Activated CD8-positive, alpha-beta T cell treated with anti-CD3 and anti-CD28 coated beads for 36 hours (primary cell): ENCODE data around the gene NF1. TPM values are rescaled to one million over a fixed set of nuclear protein-coding genes. Genes with fewer than 3 reads are reported as not detected.

Experiments used
- ATAC-seq: fragments of 200-7000 bp; cut with Tn5 transposase; one replicate; pipeline ENCODE4 v1.10.0; 2021; ENCODE audit warnings: mild to moderate bottlenecking, moderate library complexity
- CTCF ChIA-PET: fragments of 350-600 bp; sonication (Branson Sonifier 250); formaldehyde crosslinking; loops from one replicate; lab custom pipeline; 2021; ENCODE audit warnings: antibody characterized with exemption; lab: Charles Lee
- POLR2A ChIA-PET: fragments of 350-600 bp; sonication (Branson Sonifier 250); formaldehyde crosslinking; loops from one replicate; lab custom pipeline; 2021; ENCODE audit warnings: antibody characterized with exemption; lab: Charles Lee
- DNase-seq: peaks from one replicate; pipeline ENCODE4 v3.0.0-alpha.2; 2020
- H3K27ac Mint-ChIP-seq: one replicate; pipeline ENCODE4 v1.8.0; 2021; ENCODE audit warnings: mild to moderate bottlenecking, mixed read lengths
- H3K27me3 Mint-ChIP-seq: one replicate; pipeline ENCODE4 v1.8.0; 2021; ENCODE audit warnings: mixed read lengths
- H3K36me3 Mint-ChIP-seq: one replicate; pipeline ENCODE4 v1.8.0; 2021; ENCODE audit warnings: low read depth, mixed read lengths
- H3K4me1 Mint-ChIP-seq: one replicate; pipeline ENCODE4 v1.8.0; 2021; ENCODE audit warnings: low read depth, mixed read lengths
- H3K4me3 Mint-ChIP-seq: one replicate; pipeline ENCODE4 v1.8.0; 2021; ENCODE audit warnings: mild to moderate bottlenecking, moderate library complexity, mixed read lengths
- H3K9me3 Mint-ChIP-seq: one replicate; pipeline ENCODE4 v1.8.0; 2021; ENCODE audit warnings: mixed read lengths
- intact Hi-C: fragments of 100-400 bp; cut with micrococcal nuclease; formaldehyde crosslinking; loops from one replicate; pipeline ENCODE4 v1.10.0; 2022
- total RNA-seq, 2 experiments: library from RNA; stranded (reverse); gene quantifications; one replicate each; pipeline ENCODE4 v1.2.3, GENCODE V29; 2021
- TF ChIP-seq, protein P1 (sequence below): fragments of 200-600 bp; IDR thresholded peaks from one replicate; pipeline ENCODE4 v1.8.0; 2022; ENCODE audit warnings: antibody characterized with exemption, mild to moderate bottlenecking

Gene NF1
- total RNA-seq, 2 experiments from 2014 or later = 19.4 to 20.1 TPM

DNA sequence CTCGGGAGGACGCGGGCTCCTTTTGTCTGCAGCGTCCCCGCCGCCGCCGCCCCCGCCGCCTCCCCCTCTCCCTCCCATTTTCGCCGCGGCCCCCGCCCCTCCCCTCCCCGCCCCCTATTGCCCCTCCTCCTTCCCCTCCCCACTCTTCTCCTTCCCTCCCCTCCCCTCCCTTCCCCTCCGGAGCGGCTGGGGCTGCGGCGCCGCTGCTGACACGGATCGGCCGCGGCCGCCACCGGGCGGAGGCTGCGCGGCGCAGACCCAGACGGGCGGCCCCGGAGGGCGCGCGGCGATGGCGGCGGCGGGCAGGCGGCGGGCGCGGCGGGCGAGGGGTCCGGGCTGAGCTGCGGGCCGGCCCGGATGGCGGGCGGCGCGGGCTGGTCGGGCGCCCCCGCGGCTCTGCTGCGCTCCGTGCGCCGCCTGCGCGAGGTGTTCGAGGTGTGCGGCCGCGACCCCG, 296.7 kb downstream of the NF1 start, which contains the start of gene RAB11FIP4:
Gene RAB11FIP4 (plus strand): TSS at position 180 of the 454 bp plus-strand sequence. CDS start 178 bp downstream, at position 358.
- no peak within 1 kb of the TSS for H3K27ac Mint-ChIP-seq
- intact Hi-C loops = loop anchor here (5.0 kb wide), 1 partner anchor 136 kb away; no protein-coding TSS in a partner anchor
- TF ChIP-seq, protein P1, sequence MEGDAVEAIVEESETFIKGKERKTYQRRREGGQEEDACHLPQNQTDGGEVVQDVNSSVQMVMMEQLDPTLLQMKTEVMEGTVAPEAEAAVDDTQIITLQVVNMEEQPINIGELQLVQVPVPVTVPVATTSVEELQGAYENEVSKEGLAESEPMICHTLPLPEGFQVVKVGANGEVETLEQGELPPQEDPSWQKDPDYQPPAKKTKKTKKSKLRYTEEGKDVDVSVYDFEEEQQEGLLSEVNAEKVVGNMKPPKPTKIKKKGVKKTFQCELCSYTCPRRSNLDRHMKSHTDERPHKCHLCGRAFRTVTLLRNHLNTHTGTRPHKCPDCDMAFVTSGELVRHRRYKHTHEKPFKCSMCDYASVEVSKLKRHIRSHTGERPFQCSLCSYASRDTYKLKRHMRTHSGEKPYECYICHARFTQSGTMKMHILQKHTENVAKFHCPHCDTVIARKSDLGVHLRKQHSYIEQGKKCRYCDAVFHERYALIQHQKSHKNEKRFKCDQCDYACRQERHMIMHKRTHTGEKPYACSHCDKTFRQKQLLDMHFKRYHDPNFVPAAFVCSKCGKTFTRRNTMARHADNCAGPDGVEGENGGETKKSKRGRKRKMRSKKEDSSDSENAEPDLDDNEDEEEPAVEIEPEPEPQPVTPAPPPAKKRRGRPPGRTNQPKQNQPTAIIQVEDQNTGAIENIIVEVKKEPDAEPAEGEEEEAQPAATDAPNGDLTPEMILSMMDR = no peak
- peaks cover 50% of the 10 kb centered on the region for H3K27me3 Mint-ChIP-seq
- ChIA-PET POLR2A (no interaction called here), CTCF (interaction anchor here (0.8 to 4.9 kb wide), 3 partner anchors 29 to 133 kb away, joined by 3 to 41 read pairs (median 3); no protein-coding TSS in a partner anchor)
- no peak for DNase-seq
- peak; percentile 35 for ATAC-seq
- no peaks in the 10 kb centered on the region for H3K9me3 Mint-ChIP-seq
- H3K36me3 Mint-ChIP-seq = no peaks in the 10 kb centered on the region
- H3K4me1 Mint-ChIP-seq = peaks cover 5% of the 10 kb centered on the region
- H3K4me3 Mint-ChIP-seq = peak within 1 kb of the TSS; percentile 63

- peak overlapping the region; percentile 63 for H3K4me3 Mint-ChIP-seq
- TF ChIP-seq, protein P1 = no peak
- CTCF ChIA-PET = interaction anchor here (0.8 to 4.9 kb wide), 4 partner anchors 30 to 132 kb away, joined by 3 to 41 read pairs (median 3); no protein-coding TSS in a partner anchor
- ATAC-seq (no peak), DNase-seq (no peak)
- peaks cover 50% of the 10 kb centered on the region for H3K27me3 Mint-ChIP-seq
- H3K36me3 Mint-ChIP-seq = no peaks in the 10 kb centered on the region
- POLR2A ChIA-PET = no interaction called here
- no peaks in the 10 kb centered on the region for H3K9me3 Mint-ChIP-seq
- H3K4me1 Mint-ChIP-seq = peaks cover 5% of the 10 kb centered on the region
- H3K27ac Mint-ChIP-seq = no peak overlapping the region
- intact Hi-C loops = loop anchor here (5.0 kb wide), 1 partner anchor 135 kb away; no protein-coding TSS in a partner anchor
These were observed 297.5 kb downstream of the NF1 start for GRCh38 chr17:31392002-31392855.

- Mint-ChIP-seq H3K4me1 (peaks cover 5% of the 10 kb centered on the region), H3K4me3 (peak overlapping the region; percentile 63), H3K27ac (no peak overlapping the region), H3K9me3 (no peaks in the 10 kb centered on the region), H3K27me3 (peaks cover 52% of the 10 kb centered on the region), H3K36me3 (no peaks in the 10 kb centered on the region)
- TF ChIP-seq, protein P1 = no peak
- DNase-seq = no peak
- intact Hi-C loops = loop anchor here (5.0 kb wide), 1 partner anchor 134 kb away; no protein-coding TSS in a partner anchor
- POLR2A ChIA-PET = interaction anchor here (1.4 kb wide), 1 partner anchor 33 kb away, joined by 3 read pairs; no protein-coding TSS in a partner anchor
- ATAC-seq = no peak
- CTCF ChIA-PET = interaction anchor here (0.8 to 1.4 kb wide), 3 partner anchors 42 to 154 kb away, joined by 3 read pairs; no protein-coding TSS in a partner anchor
These were observed 298.3 kb downstream of the NF1 start for GRCh38 chr17:31392856-31393748.

- DNase-seq (no peak), ATAC-seq (no peak)
- POLR2A ChIA-PET = interaction anchor here (1.4 kb wide), 1 partner anchor 32 kb away, joined by 3 read pairs; no protein-coding TSS in a partner anchor
- Mint-ChIP-seq H3K4me3 (no peak overlapping the region), H3K27ac (no peak overlapping the region), H3K9me3 (no peaks in the 10 kb centered on the region), H3K4me1 (peaks cover 5% of the 10 kb centered on the region), H3K36me3 (no peaks in the 10 kb centered on the region), H3K27me3 (peaks cover 52% of the 10 kb centered on the region)
- intact Hi-C loops = loop anchor here (5.0 kb wide), 1 partner anchor 134 kb away; no protein-coding TSS in a partner anchor
- TF ChIP-seq, protein P1 = no peak
- CTCF ChIA-PET = interaction anchor here (0.8 to 1.4 kb wide), 2 partner anchors 134 to 154 kb away, joined by 3 read pairs; no protein-coding TSS in a partner anchor
These were observed 299.0 kb downstream of the NF1 start for GRCh38 chr17:31393749-31394146.
